ENCODE measurements around the gene CYBA. TPM values are rescaled to one million over a fixed set of nuclear protein-coding genes. Genes with fewer than 3 reads are reported as not detected.

The CYBA gene
- total and polyA plus RNA-seq, 2 of the 13 experiments (the other 11 are each of a cell fraction or from before 2014, with no cell fraction given) = 196 to 250 TPM

- TF ChIP-seq ZFP36L2 (CRISPR knock-in tag; IDR thresholded peaks at IDR 0.05) (no peak), ZNF546 (CRISPR knock-in tag; conservative IDR thresholded peaks at IDR 0.05) (0 out of 2 replicates have a peak, but pooled peaks have one; percentile 42), DNMT3B (CRISPR knock-in tag; conservative IDR thresholded peaks at IDR 0.05) (no peak), CREBL2 (CRISPR knock-in tag; IDR thresholded peaks at IDR 0.05; ENCODE audit: borderline replicate concordance) (no peak), CBX5 (CRISPR knock-in tag; IDR thresholded peaks at IDR 0.05; ENCODE audit: borderline replicate concordance) (no peak; the same call in 1 of the 2 replicates), ATF2 (CRISPR knock-in tag; IDR thresholded peaks at IDR 0.05) (peak; percentile 49; the same call in 1 of the 2 replicates), ZNF337 (CRISPR knock-in tag; IDR thresholded peaks at IDR 0.05; ENCODE audit: borderline replicate concordance, low read depth) (no peak), PHF5A (CRISPR knock-in tag; IDR thresholded peaks at IDR 0.05; ENCODE audit: low read depth, unreplicated experiment) (no peak), ZGPAT (CRISPR knock-in tag; IDR thresholded peaks at IDR 0.05) (peak; percentile 76), KLF6 (CRISPR knock-in tag; IDR thresholded peaks at IDR 0.05) (no peak; the same call in 1 of the 2 replicates), REXO4 (CRISPR knock-in tag; IDR thresholded peaks at IDR 0.05; ENCODE audit: borderline replicate concordance) (no peak), ZFP36L1 (CRISPR knock-in tag; IDR thresholded peaks at IDR 0.05) (peak; percentile 70), ZNF282 (IDR thresholded peaks at IDR 0.05; ENCODE audit: partially characterized antibody) (no peak), FOXA3 (CRISPR knock-in tag; IDR thresholded peaks at IDR 0.05) (no peak), MLXIP (CRISPR knock-in tag; IDR thresholded peaks at IDR 0.05; ENCODE audit: borderline replicate concordance) (no peak), ZNF709 (CRISPR knock-in tag; IDR thresholded peaks at IDR 0.05) (peak; percentile 53; the same call in 1 of the 2 replicates), ZFX (CRISPR knock-in tag; IDR thresholded peaks at IDR 0.05; ENCODE audit: low read depth) (peak; percentile 66; the same call in 1 of the 2 replicates), ZFP62 (CRISPR knock-in tag; IDR thresholded peaks at IDR 0.05) (no peak), NFYB (CRISPR knock-in tag; IDR thresholded peaks at IDR 0.05) (peak; percentile 77), ZNF30 (CRISPR knock-in tag; IDR thresholded peaks at IDR 0.05) (no peak), KDM3A (CRISPR knock-in tag; IDR thresholded peaks at IDR 0.05; ENCODE audit: low read depth) (0 out of 2 replicates have a peak, but pooled peaks have one; percentile 46), MIXL1 (CRISPR knock-in tag; IDR thresholded peaks at IDR 0.05) (0 out of 2 replicates have a peak, but pooled peaks have one; percentile 27), SIN3A (IDR thresholded peaks at IDR 0.05; ENCODE audit: borderline replicate concordance, low read depth, low read length) (peak; percentile 45; the same call in 1 of the 2 replicates)
Measured at GRCh38 chr16:88686439-88687253, 35.8 kb upstream of the CYBA start, which contains the start of gene SNAI3 (continued).
